HL-60 (cell line): ENCODE results near the gene BAG2.

Source experiments
- CTCF ChIP-seq: IDR thresholded peaks from one replicate; pipeline ENCODE4 v1.5.1; 2011; ENCODE audit warnings: low read length, control low read depth, inconsistent platforms; ENCODE audit not compliant: insufficient read depth
- POLR2AphosphoS5 ChIP-seq: IDR thresholded peaks from 2 replicates; pipeline ENCODE4 v1.6.1; 2012; ENCODE audit warnings: low read depth

GRCh38 chr6:57162028-57162427 lies 10.1 kb upstream of the BAG2 start:
- no peak for TF ChIP-seq CTCF
- TF ChIP-seq POLR2AphosphoS5: no peak
